Activated CD8-positive, alpha-beta memory T cell treated with anti-CD3 and anti-CD28 coated beads, Interleukin-2, amount 10 ng/mL, durations not matched to agents 7 days and 5 days (primary cell): ENCODE data around the gene SLC29A1. TPM values are rescaled to one million over a fixed set of nuclear protein-coding genes. Genes with fewer than 3 reads are reported as not detected.

ENCODE experiments used
- ATAC-seq: fragments of 150-1000 bp; cut with Tn5 transposase; one replicate; pipeline ENCODE4 v1.10.0; 2021; ENCODE audit warnings: moderate library complexity
- CTCF ChIA-PET: fragments of 350-600 bp; sonication (Branson Sonifier 250); formaldehyde crosslinking; loops from one replicate; lab custom pipeline; 2021; ENCODE audit warnings: antibody characterized with exemption; lab: Charles Lee
- DNase-seq: peaks from one replicate; pipeline ENCODE4 v3.0.0-alpha.2; 2020
- H3K27ac Mint-ChIP-seq: one replicate; pipeline ENCODE4 v1.8.0; 2021; ENCODE audit warnings: mild to moderate bottlenecking, mixed read lengths
- H3K27me3 Mint-ChIP-seq: one replicate; pipeline ENCODE4 v1.8.0; 2021; ENCODE audit warnings: mixed read lengths
- H3K36me3 Mint-ChIP-seq: one replicate; pipeline ENCODE4 v1.8.0; 2021; ENCODE audit warnings: mild to moderate bottlenecking, mixed read lengths
- H3K4me1 Mint-ChIP-seq: one replicate; pipeline ENCODE4 v1.8.0; 2021; ENCODE audit warnings: mixed read lengths
- H3K4me3 Mint-ChIP-seq: one replicate; pipeline ENCODE4 v1.8.0; 2021; ENCODE audit warnings: mild to moderate bottlenecking, moderate library complexity, mixed read lengths
- H3K9me3 Mint-ChIP-seq: one replicate; pipeline ENCODE4 v1.8.0; 2022; ENCODE audit warnings: low read depth, mixed read lengths
- total RNA-seq, 2 experiments: library from RNA; stranded (reverse); gene quantifications; one replicate each; pipeline ENCODE4 v1.2.3, GENCODE V29; 2021

Gene SLC29A1
- total RNA-seq, 2 experiments from 2014 or later = 39.8 to 49.9 TPM

DNA sequence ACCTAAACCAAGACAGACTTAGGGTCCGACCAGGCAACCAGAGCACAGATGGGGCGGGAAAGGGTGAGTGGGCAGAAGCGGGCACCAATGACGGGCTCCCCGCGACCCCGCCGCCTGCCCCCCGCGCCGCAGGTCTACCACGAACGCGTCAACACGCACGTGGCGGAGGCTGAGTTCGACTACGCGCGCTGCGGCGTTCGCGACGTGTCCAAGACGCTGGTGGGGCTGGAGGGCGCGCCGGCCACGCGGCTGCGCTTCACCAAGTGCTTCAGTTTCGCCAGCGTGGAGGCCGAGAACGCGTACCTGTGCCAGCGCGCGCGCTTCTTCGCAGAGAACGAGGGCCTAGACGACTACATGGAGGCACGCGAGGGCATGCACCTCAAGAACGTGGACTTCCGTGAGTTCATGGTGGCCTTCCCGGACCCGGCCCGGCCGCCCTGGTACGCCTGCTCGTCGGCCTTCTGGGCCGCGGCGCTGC, 51.9 kb downstream of the SLC29A1 start:
- Mint-ChIP-seq H3K9me3 (no peaks in the 10 kb centered on the region), H3K27me3 (peaks cover 67% of the 10 kb centered on the region), H3K36me3 (no peaks in the 10 kb centered on the region), H3K4me1 (no peaks in the 10 kb centered on the region), H3K4me3 (no peak overlapping the region), H3K27ac (no peak overlapping the region)
- DNase-seq = no peak
- no peak for ATAC-seq
- CTCF ChIA-PET = no interaction called here

DNA sequence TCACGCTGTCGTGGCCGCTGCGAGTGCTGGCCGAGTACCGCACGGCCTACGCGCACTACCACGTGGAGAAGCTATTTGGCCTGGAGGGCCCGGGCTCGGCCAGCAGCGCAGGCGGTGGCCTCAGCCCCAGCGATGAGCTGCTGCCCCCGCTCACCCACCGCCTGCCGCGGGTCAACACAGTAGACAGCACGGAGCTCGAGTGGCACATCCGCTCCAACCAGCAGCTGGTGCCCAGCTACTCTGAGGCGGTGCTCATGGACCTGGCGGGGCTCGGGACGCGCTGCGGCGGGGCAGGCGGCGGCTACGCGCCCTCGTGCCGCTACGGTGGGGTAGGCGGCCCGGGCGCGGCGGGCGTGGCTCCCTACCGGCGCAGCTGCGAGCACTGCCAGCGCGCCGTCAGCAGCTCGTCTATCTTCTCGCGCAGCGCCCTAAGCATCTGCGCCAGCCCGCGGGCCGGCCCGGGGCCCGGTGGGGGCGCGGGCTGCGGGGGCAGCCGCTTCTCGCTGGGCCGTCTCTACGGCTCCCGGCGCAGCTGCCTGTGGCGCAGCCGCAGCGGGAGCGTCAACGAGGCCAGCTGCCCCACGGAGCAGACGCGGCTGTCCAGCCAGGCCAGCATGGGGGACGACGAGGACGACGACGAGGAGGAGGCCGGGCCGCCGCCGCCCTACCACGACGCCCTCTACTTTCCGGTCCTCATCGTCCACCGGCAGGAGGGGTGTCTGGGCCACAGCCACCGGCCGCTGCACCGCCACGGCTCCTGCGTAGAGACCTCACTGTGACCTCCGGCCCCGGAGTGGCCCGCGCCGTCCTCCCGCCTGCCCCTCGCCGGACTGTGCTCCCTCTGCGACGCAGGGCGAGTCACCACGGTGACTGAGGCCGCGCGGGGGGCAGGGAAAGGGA, 52.6 kb downstream of the SLC29A1 start:
- ATAC-seq (peak; percentile 50), DNase-seq (no peak)
- CTCF ChIA-PET = no interaction called here
- H3K9me3 Mint-ChIP-seq = no peaks in the 10 kb centered on the region
- H3K36me3 Mint-ChIP-seq = no peaks in the 10 kb centered on the region
- no peaks in the 10 kb centered on the region for H3K4me1 Mint-ChIP-seq
- H3K27ac Mint-ChIP-seq = no peak overlapping the region
- peaks cover 73% of the 10 kb centered on the region for H3K27me3 Mint-ChIP-seq
- H3K4me3 Mint-ChIP-seq = no peak overlapping the region

DNA sequence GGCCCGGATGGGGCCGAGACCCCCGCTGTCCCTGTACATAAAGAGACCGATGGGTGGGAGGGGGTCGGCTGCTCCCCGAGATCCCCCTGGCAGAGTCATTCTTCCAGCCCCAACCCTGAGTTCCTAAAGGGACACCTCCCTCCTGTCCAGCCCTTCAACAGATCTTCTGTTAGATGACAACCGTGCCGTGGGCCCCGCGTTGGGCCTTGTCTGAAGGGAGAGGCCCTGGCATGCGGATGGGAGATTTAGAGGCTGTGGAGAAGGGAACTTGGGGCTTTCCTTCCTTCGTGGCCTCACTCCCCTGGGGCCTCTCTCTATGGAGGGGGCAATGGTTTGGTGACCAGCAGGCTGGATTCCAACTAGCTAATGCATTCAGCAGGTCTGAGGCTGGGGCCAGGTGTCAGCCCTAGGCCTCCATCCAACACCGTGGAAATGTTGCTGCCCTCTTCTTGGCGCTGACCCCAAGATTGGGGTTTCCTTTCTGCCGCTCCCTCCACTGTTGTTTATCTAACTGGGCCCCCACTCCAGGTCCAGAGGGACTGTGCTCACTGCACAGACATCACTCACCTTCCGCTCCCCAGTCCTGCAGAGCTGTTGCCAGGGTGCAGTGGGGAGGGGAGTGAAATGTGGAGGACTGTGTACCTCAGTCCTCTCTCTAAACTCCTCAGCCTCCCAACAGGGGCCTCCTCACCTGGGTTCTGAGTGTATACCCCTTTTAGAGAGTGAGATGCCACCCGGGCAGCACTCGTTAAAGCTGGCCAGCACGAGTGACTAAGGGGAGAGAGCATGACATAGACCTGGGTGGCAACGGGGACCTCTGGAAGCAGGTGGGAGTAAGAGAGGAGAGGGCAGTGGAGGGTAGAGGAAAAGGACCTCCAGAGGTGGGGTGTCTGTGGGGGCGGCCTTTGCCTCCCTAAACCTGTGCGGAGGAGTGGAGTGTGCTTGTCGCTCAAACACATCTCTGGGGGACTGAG, 53.6 kb downstream of the SLC29A1 start:
- DNase-seq (no peak), ATAC-seq (no peak)
- H3K4me1 Mint-ChIP-seq = no peaks in the 10 kb centered on the region
- H3K9me3 Mint-ChIP-seq = no peaks in the 10 kb centered on the region
- no peaks in the 10 kb centered on the region for H3K36me3 Mint-ChIP-seq
- CTCF ChIA-PET = interaction anchor here (0.6 to 1.3 kb wide), 3 partner anchors 27 to 36 kb away, joined by 3 to 5 read pairs (median 3); partner anchors contain the start of gene AARS2
- H3K27ac Mint-ChIP-seq = no peak overlapping the region
- no peak overlapping the region for H3K4me3 Mint-ChIP-seq
- H3K27me3 Mint-ChIP-seq = peaks cover 63% of the 10 kb centered on the region

DNA sequence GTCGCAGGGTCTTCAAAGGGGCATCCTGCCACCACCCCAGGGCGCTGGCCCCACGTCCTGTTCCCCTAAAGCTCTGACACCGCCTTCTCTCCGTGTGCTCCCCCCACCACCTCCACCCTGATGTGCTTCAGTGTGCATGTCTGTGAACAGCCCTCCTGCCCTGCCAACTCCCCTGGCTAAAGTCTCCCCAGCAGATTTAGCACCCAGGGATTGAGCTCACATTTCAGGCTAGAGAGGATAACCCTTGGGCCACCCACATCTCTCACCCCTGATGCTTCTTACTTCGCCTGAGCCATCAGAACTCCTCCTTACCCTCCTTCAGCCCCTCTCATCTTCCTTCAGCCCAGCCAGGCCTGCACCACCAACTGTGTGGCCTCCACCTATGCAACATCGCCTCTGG, 54.4 kb downstream of the SLC29A1 start:
- Mint-ChIP-seq H3K4me3 (no peak overlapping the region), H3K27me3 (peaks cover 57% of the 10 kb centered on the region), H3K36me3 (no peaks in the 10 kb centered on the region), H3K9me3 (no peaks in the 10 kb centered on the region), H3K4me1 (no peaks in the 10 kb centered on the region), H3K27ac (no peak overlapping the region)
- DNase-seq (no peak), ATAC-seq (no peak)
- CTCF ChIA-PET = interaction anchor here (0.6 to 2.4 kb wide), 4 partner anchors 10 to 36 kb away, joined by 3 to 11 read pairs (median 4); partner anchors contain the start of gene AARS2

DNA sequence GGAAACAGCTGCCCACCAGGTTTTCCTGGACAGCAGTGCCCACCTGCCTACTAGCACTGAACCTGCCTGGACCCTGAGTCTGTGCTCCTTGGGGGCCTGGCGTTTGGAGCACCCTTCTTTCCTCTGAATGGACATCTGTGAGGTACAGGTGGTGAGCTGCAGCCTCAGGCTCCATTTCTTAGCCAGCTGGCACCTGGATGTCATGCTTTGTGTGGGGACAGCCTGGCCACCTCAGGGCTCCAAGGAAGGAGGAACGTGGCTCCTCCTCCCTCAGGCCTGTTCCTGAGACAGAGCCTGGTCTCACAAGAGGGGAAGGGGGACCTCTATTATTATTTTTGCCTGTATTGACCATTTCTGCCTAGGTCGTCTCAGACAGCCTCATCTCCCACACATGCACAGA, 54.9 kb downstream of the SLC29A1 start:
- no peaks in the 10 kb centered on the region for H3K4me1 Mint-ChIP-seq
- H3K4me3 Mint-ChIP-seq = no peak overlapping the region
- CTCF ChIA-PET = interaction anchor here (1.4 to 2.4 kb wide), 2 partner anchors 10 to 36 kb away, joined by 3 to 11 read pairs; no protein-coding TSS in a partner anchor
- no peaks in the 10 kb centered on the region for H3K36me3 Mint-ChIP-seq
- DNase-seq = no peak
- H3K27ac Mint-ChIP-seq = no peak overlapping the region
- H3K27me3 Mint-ChIP-seq = peaks cover 52% of the 10 kb centered on the region
- no peaks in the 10 kb centered on the region for H3K9me3 Mint-ChIP-seq
- ATAC-seq = no peak

DNA sequence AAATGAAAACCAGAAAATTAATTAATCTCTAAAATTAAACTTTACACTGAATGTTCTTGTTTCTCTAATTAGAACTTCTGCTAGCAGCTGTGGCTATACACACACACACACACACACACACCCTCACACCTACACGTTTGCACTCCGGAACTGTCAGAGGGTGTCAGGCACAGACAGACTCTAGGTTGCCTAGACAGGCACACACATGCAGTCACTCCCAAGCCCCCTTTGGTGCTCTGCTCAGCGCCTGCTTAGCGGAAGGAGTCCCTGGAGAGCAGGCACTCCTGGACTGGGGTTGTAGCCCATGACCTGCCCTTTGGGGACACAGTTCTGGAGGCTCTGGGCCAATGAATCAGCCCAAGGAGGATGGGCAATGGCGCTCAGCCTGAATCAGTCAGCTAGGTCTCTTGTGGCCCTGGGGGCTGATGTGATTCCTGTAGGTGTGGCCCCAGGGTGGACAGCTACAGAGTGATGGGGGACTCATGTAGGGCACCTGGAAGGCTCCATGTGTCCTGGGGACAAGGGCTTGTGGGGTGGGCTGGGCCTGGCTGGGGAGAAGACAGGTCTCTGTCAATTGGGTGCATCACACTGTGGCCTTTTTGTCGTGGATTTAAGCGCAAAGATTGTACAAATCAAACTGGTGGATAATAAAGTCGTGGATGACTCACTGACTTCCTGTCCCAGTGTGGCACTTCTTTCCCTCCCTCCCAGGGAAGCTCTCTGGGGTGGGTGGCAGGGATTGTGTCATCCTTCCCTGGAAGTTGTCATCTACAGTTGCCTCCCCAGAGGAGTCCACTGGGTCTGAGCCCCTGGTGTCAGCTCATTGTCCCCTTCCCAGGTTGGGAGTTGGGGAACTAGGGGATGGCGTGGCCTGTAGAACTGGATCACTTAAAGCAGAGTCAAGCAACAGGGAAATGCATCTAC, 55.6 kb downstream of the SLC29A1 start:
- DNase-seq (no peak), ATAC-seq (no peak)
- no peak overlapping the region for H3K27ac Mint-ChIP-seq
- no peaks in the 10 kb centered on the region for H3K36me3 Mint-ChIP-seq
- H3K9me3 Mint-ChIP-seq = no peaks in the 10 kb centered on the region
- H3K27me3 Mint-ChIP-seq = peaks cover 52% of the 10 kb centered on the region
- H3K4me3 Mint-ChIP-seq = no peak overlapping the region
- no peaks in the 10 kb centered on the region for H3K4me1 Mint-ChIP-seq
- CTCF ChIA-PET = interaction anchor here (1.4 to 2.4 kb wide), 2 partner anchors 11 to 35 kb away, joined by 3 to 11 read pairs; no protein-coding TSS in a partner anchor

Other genes with a start within 250 kb of the SLC29A1 start
- gene MRPL14, start 96.1 kb upstream of the SLC29A1 start, total RNA-seq = 10 to 100 TPM; 45.8 to 47.5 TPM
- 10 to 100 TPM; 11.1 to 11.6 TPM for gene TMEM63B, start 96.0 kb upstream of the SLC29A1 start, total RNA-seq
- gene CAPN11, start 64.8 kb upstream of the SLC29A1 start, total RNA-seq = not detected
- not detected for gene MYMX, start 6.7 kb upstream of the SLC29A1 start, total RNA-seq
- gene HSP90AB1, start 23.5 kb downstream of the SLC29A1 start, total RNA-seq = 1,000 to 10,000 TPM in 1 of 2 experiments, 100 to 1,000 TPM in 1; 734 to 1,112 TPM
- 10 to 100 TPM; 28.0 to 39.6 TPM for gene SLC35B2, start 33.9 kb downstream of the SLC29A1 start, total RNA-seq
- gene NFKBIE, start 42.0 kb downstream of the SLC29A1 start, total RNA-seq = 10 to 100 TPM; 24.5 to 37.7 TPM
- gene TMEM151B, start 46.9 kb downstream of the SLC29A1 start, total RNA-seq = under 1 TPM in 1 of 2 experiments, not detected in 1; 0.06 TPM
- 10 to 100 TPM; 21.1 to 23.7 TPM for gene AARS2, start 89.8 kb downstream of the SLC29A1 start, total RNA-seq
- not detected for gene SPATS1, start 119.1 kb downstream of the SLC29A1 start, total RNA-seq
- 10 to 100 TPM; 22.2 to 26.2 TPM for gene CDC5L, start 164.1 kb downstream of the SLC29A1 start, total RNA-seq